Measurements from ENCODE around the gene HOXD4. TPM values are rescaled to one million over a fixed set of nuclear protein-coding genes. Genes with fewer than 3 reads are reported as not detected.
A peak's percentile ranks its signal among the peaks of the same experiment; 100 is the strongest.

The HOXD4 gene
- total RNA-seq, 1 experiment from 2014 or later = 0.29 TPM

GRCh38 chr2:176157499-176158185 lies 6.3 kb downstream of the HOXD4 start:
- Histone ChIP-seq H3K27ac (no peak overlapping the region), H3K27me3 (replicated peaks) (no peaks in the 10 kb centered on the region), H3K36me3 (peaks cover 11% of the 10 kb centered on the region; the same call in 1 of the 2 replicates), H3K4me3 (no peak overlapping the region), H3K9me3 (replicated peaks) (no peaks in the 10 kb centered on the region), H3K4me1 (replicated peaks) (no peaks in the 10 kb centered on the region)
- DNase-seq (ENCODE audit: low read depth in 1 of 2, low spot score in 2 of 2) = peak in 1 of 2 experiments; percentile 37

GRCh38 chr2:176158186-176158591 lies 6.8 kb downstream of the HOXD4 start:
- H3K27ac ChIP-seq = no peak overlapping the region
- H3K4me1 ChIP-seq (replicated peaks) = no peaks in the 10 kb centered on the region
- H3K27me3 ChIP-seq (replicated peaks) = no peaks in the 10 kb centered on the region
- peaks cover 10% of the 10 kb centered on the region; the same call in 1 of the 2 replicates for H3K36me3 ChIP-seq
- H3K9me3 ChIP-seq (replicated peaks) = no peaks in the 10 kb centered on the region
- peak in 1 of 2 experiments; percentile 20 for DNase-seq (ENCODE audit: low read depth in 1 of 2, low spot score in 2 of 2)
- H3K4me3 ChIP-seq = no peak overlapping the region

- DNase-seq (ENCODE audit: low read depth in 1 of 2, low spot score in 2 of 2) = no peak
- Histone ChIP-seq H3K4me1 (replicated peaks) (no peaks in the 10 kb centered on the region), H3K4me3 (no peak overlapping the region), H3K36me3 (peaks cover 10% of the 10 kb centered on the region; the same call in 1 of the 2 replicates), H3K27me3 (replicated peaks) (no peaks in the 10 kb centered on the region), H3K9me3 (replicated peaks) (no peaks in the 10 kb centered on the region), H3K27ac (no peak overlapping the region)
Observed at GRCh38 chr2:176158855-176159662, 7.7 kb downstream of the HOXD4 start.

GRCh38 chr2:176159663-176160250 lies 8.4 kb downstream of the HOXD4 start:
- DNase-seq (ENCODE audit: low read depth in 1 of 2, low spot score in 2 of 2) = no peak
- Histone ChIP-seq H3K4me1 (replicated peaks) (no peaks in the 10 kb centered on the region), H3K36me3 (peaks cover 8% of the 10 kb centered on the region; the same call in 1 of the 2 replicates), H3K9me3 (replicated peaks) (no peaks in the 10 kb centered on the region), H3K27ac (no peak overlapping the region), H3K4me3 (no peak overlapping the region), H3K27me3 (replicated peaks) (no peaks in the 10 kb centered on the region)

GRCh38 chr2:176160251-176160985 lies 9.1 kb downstream of the HOXD4 start:
- no peaks in the 10 kb centered on the region for H3K27me3 ChIP-seq (replicated peaks)
- no peak overlapping the region for H3K4me3 ChIP-seq
- peaks cover 2% of the 10 kb centered on the region; the same call in 1 of the 2 replicates for H3K36me3 ChIP-seq
- DNase-seq (ENCODE audit: low read depth in 1 of 2, low spot score in 2 of 2) = no peak
- H3K27ac ChIP-seq = no peak overlapping the region
- H3K9me3 ChIP-seq (replicated peaks) = no peaks in the 10 kb centered on the region
- no peaks in the 10 kb centered on the region for H3K4me1 ChIP-seq (replicated peaks)

- H3K4me1 ChIP-seq (replicated peaks) = no peaks in the 10 kb centered on the region
- H3K36me3 ChIP-seq = no peaks in the 10 kb centered on the region
- no peaks in the 10 kb centered on the region for H3K27me3 ChIP-seq (replicated peaks)
- H3K9me3 ChIP-seq (replicated peaks) = no peaks in the 10 kb centered on the region
- no peak overlapping the region for H3K4me3 ChIP-seq
- DNase-seq (ENCODE audit: low read depth in 1 of 2, low spot score in 2 of 2) = no peak
- no peak overlapping the region for H3K27ac ChIP-seq
Observed at GRCh38 chr2:176160986-176161824, 9.9 kb downstream of the HOXD4 start.

GRCh38 chr2:176161825-176162626 lies 10.7 kb downstream of the HOXD4 start:
- Histone ChIP-seq H3K9me3 (replicated peaks) (no peaks in the 10 kb centered on the region), H3K4me3 (no peak overlapping the region), H3K27ac (no peak overlapping the region), H3K4me1 (replicated peaks) (no peaks in the 10 kb centered on the region), H3K36me3 (no peaks in the 10 kb centered on the region), H3K27me3 (replicated peaks) (no peaks in the 10 kb centered on the region)
- no peak for DNase-seq (ENCODE audit: low read depth in 1 of 2, low spot score in 2 of 2)

GRCh38 chr2:176162911-176163671 lies 11.7 kb downstream of the HOXD4 start:
- DNase-seq (ENCODE audit: low read depth in 1 of 2, low spot score in 2 of 2) = no peak
- no peak overlapping the region for H3K4me3 ChIP-seq

GRCh38 chr2:176163672-176164056 lies 12.3 kb downstream of the HOXD4 start:
- Histone ChIP-seq H3K9me3 (replicated peaks) (no peaks in the 10 kb centered on the region), H3K27ac (no peak overlapping the region), H3K27me3 (replicated peaks) (no peaks in the 10 kb centered on the region), H3K36me3 (no peaks in the 10 kb centered on the region), H3K4me1 (replicated peaks) (no peaks in the 10 kb centered on the region), H3K4me3 (no peak overlapping the region)
- DNase-seq (ENCODE audit: low read depth in 1 of 2, low spot score in 2 of 2) = no peak

More at GRCh38 chr2:176162911-176163671, 11.7 kb downstream of the HOXD4 start:
- H3K27ac ChIP-seq = no peak overlapping the region
- H3K27me3 ChIP-seq (replicated peaks) = no peaks in the 10 kb centered on the region
- no peaks in the 10 kb centered on the region for H3K9me3 ChIP-seq (replicated peaks)
- no peaks in the 10 kb centered on the region for H3K4me1 ChIP-seq (replicated peaks)
- no peaks in the 10 kb centered on the region for H3K36me3 ChIP-seq

GRCh38 chr2:176164201-176164600 lies 12.9 kb downstream of the HOXD4 start:
- no peaks in the 10 kb centered on the region for H3K4me1 ChIP-seq (replicated peaks)
- no peaks in the 10 kb centered on the region for H3K36me3 ChIP-seq
- no peak overlapping the region for H3K27ac ChIP-seq
- no peak overlapping the region for H3K4me3 ChIP-seq
- DNase-seq (ENCODE audit: low read depth in 1 of 2, low spot score in 2 of 2) = no peak
- H3K27me3 ChIP-seq (replicated peaks) = no peaks in the 10 kb centered on the region
- H3K9me3 ChIP-seq (replicated peaks) = no peaks in the 10 kb centered on the region

- no peaks in the 10 kb centered on the region for H3K36me3 ChIP-seq
- H3K27ac ChIP-seq = no peak overlapping the region
- H3K4me3 ChIP-seq = no peak overlapping the region
- no peak for DNase-seq (ENCODE audit: low read depth in 1 of 2, low spot score in 2 of 2)
- H3K4me1 ChIP-seq (replicated peaks) = no peaks in the 10 kb centered on the region
- no peaks in the 10 kb centered on the region for H3K9me3 ChIP-seq (replicated peaks)
- H3K27me3 ChIP-seq (replicated peaks) = no peaks in the 10 kb centered on the region
Observed at GRCh38 chr2:176164611-176165369, 13.4 kb downstream of the HOXD4 start.

Measured in SJSA1 (cell line).